HTERT RPE-1 (cell line): ENCODE results near the gene ANKRD11.

ENCODE experiments used
- in situ Hi-C: fragments of 300-500 bp; cut with MboI; formaldehyde crosslinking; loops from 4 replicates; pipeline ENCODE4 v1.14.3; 2020; ENCODE audit warnings: low sequenced_read_pairs

ANKRD11 gene

DNA sequence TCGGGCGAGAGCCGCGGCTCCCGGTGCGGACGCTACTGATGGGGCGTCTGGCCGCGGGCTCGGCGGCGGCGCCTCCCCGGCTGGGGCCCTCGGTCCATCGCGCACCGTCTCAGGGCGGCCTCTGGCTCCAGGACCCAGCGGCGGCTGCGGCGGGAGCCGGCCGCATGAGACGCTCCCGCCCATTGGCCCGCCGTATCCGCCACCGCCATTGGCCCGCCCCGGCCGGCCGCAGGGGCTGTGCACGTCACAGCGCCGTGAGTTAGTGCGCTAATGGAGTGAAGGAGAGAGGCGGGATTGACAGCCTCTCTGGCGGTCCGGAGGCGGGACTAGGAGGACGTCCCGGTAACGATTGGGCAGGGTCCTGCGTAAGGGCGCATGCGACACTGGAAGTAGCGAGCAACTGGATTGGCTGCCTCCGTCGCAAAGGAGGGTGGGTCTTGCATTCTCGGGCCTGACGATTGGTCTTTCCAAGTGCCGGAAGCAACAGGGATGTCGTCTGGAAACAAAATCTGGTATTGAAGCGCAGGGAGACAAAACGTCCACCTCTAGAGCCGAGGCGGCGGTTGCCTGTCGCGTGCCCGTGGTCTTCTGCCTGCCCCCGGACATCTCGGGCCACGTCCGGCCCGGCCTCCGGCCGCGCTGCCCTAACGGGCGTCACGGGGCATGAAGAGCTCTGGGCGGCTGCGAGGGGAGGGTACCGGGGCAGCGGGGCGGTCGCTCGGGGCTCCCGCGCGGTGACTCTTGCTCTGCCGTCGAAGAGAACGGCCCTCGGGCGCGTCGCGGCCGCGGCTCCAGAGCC is at the start of gene ANKRD11:
ANKRD11 (minus strand) TSS at position 123 of the 799 bp plus-strand sequence. CDS start 173,542 bp downstream, outside the sequence.
- in situ Hi-C loops, result no loop called here

- in situ Hi-C loops, result no loop called here
Observed at GRCh38 chr16:89538286-89538685, 47.9 kb upstream of the ANKRD11 start.

DNA sequence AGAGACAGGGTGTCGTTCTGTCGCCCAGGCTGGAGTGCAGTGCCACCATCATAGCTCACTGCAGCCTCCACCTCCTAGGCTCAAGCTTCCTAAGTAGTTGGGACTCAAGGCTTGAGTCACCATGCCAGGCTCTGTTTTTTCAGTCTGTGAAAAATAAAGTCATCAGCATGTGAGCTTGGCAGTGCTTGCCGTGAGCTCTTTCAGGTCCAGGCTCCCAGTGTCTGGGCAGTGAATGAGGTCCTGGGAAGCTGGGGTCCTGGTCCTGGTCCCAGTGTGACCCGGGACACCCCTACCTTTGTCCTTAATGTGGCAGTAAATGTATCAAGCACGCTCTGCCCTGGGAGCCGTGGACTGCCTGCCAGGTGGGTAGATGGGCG is 47.2 kb upstream of the ANKRD11 start:
- in situ Hi-C loops, result no loop called here

DNA sequence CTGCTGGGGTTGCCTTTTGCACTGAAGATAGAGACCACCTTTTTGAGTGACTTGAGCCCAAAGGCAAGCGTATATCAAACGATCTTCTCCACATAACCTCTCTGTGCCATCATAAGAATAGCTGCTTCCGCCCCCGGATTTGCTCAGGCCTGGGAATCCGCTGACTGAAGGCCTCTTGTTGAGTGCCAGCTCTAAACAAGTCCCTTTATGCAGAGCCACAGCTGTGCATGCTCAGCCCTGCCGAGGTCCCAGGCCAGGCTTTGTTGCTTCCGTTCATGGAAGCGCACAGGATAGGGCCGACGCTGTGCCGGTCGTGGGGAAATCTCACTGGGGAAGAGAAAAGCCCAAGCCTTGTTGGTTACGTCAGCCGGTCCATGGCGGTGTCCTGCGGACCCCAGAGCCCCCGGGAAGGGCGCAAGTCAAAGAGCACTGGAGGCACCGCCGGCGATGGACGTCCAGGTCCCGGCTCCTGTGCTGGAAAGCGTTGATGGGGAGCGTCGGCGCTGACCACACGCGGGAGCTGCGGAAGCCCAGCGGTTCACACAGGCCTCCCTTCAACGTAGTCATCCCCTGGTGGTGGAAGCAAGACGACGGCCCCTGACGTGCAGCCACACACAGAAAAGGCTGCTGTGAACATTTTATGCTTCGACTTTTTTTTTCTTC is 46.7 kb upstream of the ANKRD11 start:
- in situ Hi-C loops, result no loop called here

DNA sequence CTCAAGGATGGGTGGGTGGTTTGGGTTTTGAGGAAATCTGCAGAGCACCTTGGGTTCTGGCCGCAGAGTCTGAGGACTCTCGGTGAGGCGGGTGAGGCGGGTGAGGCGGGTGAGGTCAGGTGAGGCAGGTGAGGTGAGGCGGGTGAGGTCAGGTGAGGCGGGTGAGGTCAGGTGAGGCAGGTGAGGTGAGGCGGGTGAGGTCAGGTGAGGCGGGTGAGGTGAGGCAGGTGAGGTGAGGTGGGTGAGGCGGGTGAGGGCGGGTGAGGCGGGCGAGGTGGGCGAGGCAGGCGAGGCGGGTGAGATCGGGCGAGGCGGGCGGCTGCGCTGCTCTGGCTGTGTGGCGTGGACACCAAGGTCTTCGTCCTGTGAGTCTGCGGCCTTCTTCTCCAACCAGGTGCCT is 46.0 kb upstream of the ANKRD11 start:
- in situ Hi-C loops, result no loop called here

- in situ Hi-C loops, result no loop called here
Observed at GRCh38 chr16:89534252-89534756, 43.9 kb upstream of the ANKRD11 start.

- in situ Hi-C loops, result no loop called here
Observed at GRCh38 chr16:89531821-89532526, 41.6 kb upstream of the ANKRD11 start.

- in situ Hi-C loops, result no loop called here
Observed at GRCh38 chr16:89530401-89531381, 40.3 kb upstream of the ANKRD11 start.

DNA sequence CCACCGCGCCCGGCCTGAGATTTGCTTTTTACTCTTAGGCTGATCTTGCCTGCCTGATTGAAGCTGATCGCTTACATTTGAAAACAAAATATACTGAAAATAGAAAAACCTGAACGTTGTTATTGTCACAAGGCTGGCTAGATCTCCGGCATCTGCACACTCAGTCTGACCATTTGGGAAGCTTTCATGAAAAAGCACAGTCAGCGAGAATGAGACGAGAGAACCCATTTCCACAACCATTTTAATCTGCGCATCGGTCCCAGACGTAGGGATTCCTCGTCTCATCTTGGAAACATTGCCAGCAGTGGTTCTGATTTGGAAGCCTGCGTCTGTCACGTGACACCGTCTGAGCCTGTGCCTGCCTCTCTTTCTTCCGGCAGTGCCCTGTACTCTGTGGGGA is 38.7 kb upstream of the ANKRD11 start:
- in situ Hi-C loops, result no loop called here

DNA sequence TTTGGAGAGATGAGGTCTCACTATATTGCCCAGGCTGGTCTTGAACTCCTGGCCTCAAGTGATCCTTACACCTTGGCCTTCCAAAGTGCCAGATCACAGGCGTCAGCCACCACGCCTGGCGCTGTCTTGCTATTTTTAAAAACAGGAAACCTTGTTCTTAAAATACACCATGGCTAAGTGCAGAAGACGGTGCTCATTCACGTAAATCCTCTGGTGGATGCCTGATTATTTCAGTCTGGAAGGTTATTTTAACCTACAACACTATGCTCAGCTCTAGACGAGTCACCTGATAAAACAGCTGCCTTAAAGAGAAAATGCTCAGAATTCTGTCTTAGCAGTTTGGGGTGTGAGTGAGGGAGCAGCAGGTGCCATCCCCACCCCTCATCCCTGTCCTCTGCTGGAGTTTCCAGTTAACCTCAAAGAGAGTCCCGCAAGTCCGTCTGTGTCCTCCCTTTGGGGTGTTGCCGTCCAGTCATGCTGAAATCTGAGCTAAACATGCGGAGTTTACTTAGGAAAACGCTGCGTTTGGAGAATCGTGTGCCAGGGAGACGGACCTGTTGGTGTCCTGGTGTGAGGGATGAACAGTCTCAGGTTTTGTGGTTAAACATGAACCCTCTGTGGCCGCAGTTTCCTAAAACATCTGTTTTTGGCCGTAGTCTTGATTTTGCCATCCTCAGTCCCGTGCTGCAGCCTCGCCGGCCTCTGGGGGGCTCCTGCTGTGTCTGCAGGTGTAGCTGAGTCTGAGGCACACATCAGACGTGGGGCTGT is 35.0 kb upstream of the ANKRD11 start:
- in situ Hi-C loops, result no loop called here

GRCh38 chr16:89523680-89524344 is 33.5 kb upstream of the ANKRD11 start:
- in situ Hi-C loops, result no loop called here

GRCh38 chr16:89522287-89522686 is 31.9 kb upstream of the ANKRD11 start:
- in situ Hi-C loops, result no loop called here

DNA sequence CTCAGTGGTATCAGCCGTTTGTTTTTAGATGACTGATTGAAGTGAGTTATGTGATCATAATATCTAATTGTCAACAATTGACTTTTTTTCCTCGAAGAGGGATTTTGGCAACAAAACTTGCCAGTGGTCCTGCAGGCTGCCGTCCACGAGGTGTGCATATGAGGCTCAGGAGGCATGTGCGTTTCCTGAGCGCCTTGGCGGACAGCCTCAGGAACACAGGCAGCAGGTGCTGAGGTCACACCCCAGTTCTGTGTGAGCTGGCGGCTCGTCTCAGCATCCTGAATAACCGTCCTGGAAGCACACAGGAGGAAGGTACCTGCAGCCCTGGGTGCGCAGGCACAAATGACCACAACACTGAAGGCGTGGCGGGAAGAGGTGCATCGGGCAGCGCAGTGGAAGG is 29.5 kb upstream of the ANKRD11 start:
- in situ Hi-C loops, result no loop called here

GRCh38 chr16:89517128-89517527 is 26.8 kb upstream of the ANKRD11 start:
- in situ Hi-C loops, result no loop called here

DNA sequence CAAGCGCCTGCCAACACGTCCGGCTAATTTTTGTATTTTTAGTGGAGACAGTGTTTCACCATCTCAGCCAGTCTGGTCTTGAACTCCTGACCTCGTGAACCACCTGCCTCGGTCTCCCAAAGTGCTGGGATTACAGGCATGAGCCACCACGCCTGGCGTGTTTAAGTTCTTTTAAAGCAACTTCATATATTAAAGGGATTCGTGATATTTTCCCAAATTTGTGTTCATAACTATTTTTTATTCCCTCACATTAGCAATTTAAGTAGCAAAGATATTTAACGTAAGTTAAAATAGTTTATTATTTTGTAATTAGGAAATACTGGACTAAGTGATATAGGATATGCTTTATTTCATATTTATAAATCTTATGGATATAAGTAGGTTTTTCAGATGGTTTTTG is 22.1 kb upstream of the ANKRD11 start:
- in situ Hi-C loops, result no loop called here

- in situ Hi-C loops, result no loop called here
Observed at GRCh38 chr16:89511374-89511773, 21.0 kb upstream of the ANKRD11 start.

DNA sequence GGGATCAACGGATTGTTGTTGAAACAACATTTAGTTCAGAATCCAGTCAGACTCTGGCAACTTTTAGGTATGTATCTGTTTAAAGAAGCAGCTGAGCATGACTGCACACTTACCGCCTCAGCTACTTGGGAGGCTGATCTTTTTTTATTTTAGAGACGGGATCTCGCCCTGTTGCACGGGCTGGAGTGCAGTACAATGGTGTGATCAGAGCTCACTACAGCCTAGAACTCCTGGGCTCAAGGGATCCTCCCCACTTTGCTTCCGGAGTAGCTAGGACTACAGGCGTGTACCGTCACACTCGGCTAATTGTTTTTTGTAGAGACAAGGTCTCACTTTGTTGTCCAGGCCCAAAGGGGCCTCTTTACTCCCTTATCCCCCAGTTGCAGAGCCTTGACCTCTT is 20.2 kb upstream of the ANKRD11 start:
- in situ Hi-C loops, result no loop called here

DNA sequence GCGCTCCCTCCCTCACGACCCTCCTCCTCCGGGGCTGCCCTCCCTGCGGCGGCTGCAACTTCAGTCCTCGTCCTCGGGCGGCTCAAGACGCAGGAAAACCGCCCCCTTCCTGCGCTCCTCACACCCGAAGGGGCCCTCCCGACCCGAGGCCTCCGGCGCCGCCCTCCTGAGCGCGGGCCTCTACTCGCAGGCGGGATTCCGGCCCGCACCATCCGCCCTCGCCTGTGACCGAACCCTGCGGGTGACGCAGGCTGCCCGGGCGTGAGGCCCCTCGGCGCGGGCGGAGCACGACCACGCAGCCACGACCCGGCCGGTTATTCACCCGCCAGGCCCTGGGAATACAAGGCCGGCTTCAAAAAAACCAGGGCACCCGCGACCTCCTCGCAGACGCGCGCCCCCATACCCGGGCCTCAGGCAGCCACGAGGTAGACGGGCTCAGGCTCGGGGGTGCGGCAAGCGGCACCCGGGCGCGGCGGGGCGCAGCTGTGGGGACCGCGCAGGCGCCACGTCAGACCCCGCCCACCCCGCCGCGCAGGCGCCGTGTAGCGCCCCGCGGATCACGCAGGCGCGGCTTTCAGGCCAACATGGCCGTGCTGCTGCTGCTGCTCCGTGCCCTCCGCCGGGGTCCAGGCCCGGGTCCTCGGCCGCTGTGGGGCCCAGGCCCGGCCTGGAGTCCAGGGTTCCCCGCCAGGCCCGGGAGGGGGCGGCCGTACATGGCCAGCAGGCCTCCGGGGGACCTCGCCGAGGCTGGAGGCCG is 17.7 kb upstream of the ANKRD11 start, which contains the start of gene SPG7:
SPG7 (plus strand) TSS at position 570 of the 757 bp plus-strand sequence; CDS start at position 585, 15 bp downstream.
- in situ Hi-C loops, result no loop called here
